ENCODE data around the gene CD47. TPM values are rescaled to one million over a fixed set of nuclear protein-coding genes. Genes with fewer than 3 reads are reported as not detected.
A peak's percentile ranks its signal among the peaks of the same experiment; 100 is the strongest.

CD47 gene
- total and polyA plus RNA-seq, 8 donors, result 15.9 to 154 (median 79.9) TPM

DNA sequence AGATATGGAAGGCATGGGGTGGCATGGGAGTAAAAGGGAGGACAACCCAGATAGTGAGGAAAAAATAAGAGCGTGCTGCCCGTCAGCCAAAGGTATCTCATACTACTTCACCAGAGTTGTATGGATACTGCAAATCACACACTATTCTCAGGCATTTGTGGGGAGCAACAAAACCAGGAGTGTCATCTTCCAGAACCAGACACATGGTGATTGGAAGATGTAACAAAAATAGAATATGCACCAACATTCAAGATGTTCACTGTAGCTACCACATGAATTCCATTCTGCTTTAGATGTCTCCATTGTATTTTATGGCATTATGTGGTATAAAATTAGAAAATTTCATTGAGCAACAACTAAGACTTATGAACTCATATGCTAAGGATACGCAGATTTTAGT, 34.9 kb downstream of the CD47 start:
- Histone ChIP-seq H3K27me3 (no peaks in the 10 kb centered on the region), H3K36me3 (peaks cover 0 to 81% (median 57%) of the 10 kb centered on the region in 4 donors), H3K4me3 (no peak overlapping the region), H3K27ac (no peak overlapping the region), H3K4me1 (peaks cover 0 to 20% (median 8%) of the 10 kb centered on the region in 4 donors), H3K9me3 (no peaks in the 10 kb centered on the region)
- 88 to 100% (median 99%) methylated on average over 3 of the region's 3 CpGs for WGBS, 5 donors
- DNase-seq, result no peak
- TF ChIP-seq, protein P1, sequence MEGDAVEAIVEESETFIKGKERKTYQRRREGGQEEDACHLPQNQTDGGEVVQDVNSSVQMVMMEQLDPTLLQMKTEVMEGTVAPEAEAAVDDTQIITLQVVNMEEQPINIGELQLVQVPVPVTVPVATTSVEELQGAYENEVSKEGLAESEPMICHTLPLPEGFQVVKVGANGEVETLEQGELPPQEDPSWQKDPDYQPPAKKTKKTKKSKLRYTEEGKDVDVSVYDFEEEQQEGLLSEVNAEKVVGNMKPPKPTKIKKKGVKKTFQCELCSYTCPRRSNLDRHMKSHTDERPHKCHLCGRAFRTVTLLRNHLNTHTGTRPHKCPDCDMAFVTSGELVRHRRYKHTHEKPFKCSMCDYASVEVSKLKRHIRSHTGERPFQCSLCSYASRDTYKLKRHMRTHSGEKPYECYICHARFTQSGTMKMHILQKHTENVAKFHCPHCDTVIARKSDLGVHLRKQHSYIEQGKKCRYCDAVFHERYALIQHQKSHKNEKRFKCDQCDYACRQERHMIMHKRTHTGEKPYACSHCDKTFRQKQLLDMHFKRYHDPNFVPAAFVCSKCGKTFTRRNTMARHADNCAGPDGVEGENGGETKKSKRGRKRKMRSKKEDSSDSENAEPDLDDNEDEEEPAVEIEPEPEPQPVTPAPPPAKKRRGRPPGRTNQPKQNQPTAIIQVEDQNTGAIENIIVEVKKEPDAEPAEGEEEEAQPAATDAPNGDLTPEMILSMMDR (IDR thresholded peaks at IDR 0.05), result no peak
- TF ChIP-seq POLR2A (IDR thresholded peaks at IDR 0.05), result no peak
- no peak for TF ChIP-seq POLR2AphosphoS5 (IDR thresholded peaks at IDR 0.05)
- intact Hi-C loops (cut with DNase I; ENCODE audit: low total_unique reads), result no loop called here

DNA sequence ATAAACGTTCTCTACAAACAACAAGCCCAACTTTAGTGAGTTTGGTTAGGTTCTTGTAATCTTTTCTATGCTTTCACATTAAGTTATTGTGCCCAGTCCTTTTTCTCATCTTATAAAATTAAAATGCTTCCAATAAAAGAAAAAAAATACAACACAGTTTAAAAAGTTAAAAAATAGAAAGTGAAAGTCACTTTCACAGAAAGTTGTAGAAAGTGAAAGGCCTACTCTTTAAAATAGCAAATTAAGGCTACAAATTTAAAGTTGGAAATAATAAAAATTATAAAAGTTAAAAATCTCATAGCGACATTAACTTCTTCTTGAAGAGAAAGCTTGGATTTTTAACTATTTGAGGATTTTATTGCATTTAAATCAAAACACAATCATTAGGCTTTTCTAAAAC, 35.9 kb downstream of the CD47 start:
- intact Hi-C loops (cut with DNase I; ENCODE audit: low total_unique reads), result no loop called here
- H3K4me1 ChIP-seq, result peaks cover 0 to 20% (median 8%) of the 10 kb centered on the region in 4 donors
- WGBS, 5 donors, result 85 to 95% (median 90%) methylated on average over 2 of the region's 2 CpGs
- DNase-seq, result no peak
- no peak overlapping the region for H3K27ac ChIP-seq
- no peak overlapping the region for H3K4me3 ChIP-seq
- H3K9me3 ChIP-seq, result no peaks in the 10 kb centered on the region
- H3K36me3 ChIP-seq, result peaks cover 0 to 76% (median 54%) of the 10 kb centered on the region in 4 donors
- TF ChIP-seq EP300 (IDR thresholded peaks at IDR 0.05) (no peak), POLR2A (IDR thresholded peaks at IDR 0.05) (no peak), POLR2AphosphoS5 (IDR thresholded peaks at IDR 0.05) (no peak)
- TF ChIP-seq, protein P1 (IDR thresholded peaks at IDR 0.05), result no peak
- no peaks in the 10 kb centered on the region for H3K27me3 ChIP-seq

DNA sequence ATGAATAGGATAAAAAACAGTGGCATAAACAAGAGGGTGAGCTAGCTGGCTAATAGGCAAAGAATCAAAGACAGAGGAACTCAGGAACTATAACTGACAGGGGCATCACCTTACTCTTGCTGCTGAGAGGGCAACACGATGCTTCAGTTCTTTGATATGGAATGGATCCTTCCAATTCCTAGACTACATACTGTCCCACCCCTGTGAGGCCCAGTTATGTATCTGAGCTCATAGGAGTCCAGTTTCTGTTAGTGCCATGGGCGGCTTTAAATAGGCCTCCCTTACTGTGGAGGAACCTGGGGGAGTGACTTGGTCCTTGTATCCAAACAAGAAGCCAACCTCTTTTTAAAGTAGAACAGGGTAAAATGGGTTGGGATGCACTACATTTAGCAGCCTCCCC, 37.3 kb downstream of the CD47 start:
- WGBS, 5 donors, result 69 to 91% (median 75%) methylated on average over 2 of the region's 2 CpGs
- intact Hi-C loops (cut with DNase I; ENCODE audit: low total_unique reads), result no loop called here
- peak overlapping the region in 4 of 5 donors; percentile 25 to 73 (median 44) for H3K27ac ChIP-seq

DNA sequence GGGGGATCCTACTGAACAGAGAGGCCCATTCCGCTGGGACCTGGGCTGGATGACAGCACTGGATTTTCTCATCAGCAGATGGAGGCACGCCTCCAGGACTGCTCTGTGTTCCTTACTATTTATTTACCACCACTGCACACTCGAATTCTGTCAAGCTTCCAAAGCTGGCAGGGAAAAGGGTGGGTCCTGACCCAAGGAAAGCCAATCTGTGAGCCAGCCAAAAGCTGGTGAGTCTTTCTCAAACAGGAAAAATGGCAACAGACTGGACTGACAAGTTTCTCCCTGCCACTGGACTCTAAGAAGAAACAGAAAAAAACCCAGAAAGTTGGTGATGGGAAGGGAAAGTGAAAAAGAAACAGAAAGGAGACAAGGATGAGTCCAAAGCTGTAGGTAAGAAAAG, 37.8 kb downstream of the CD47 start:
- peak overlapping the region in 3 of 5 donors; percentile 25 to 57 (median 30) for H3K27ac ChIP-seq
- no peaks in the 10 kb centered on the region for H3K9me3 ChIP-seq
- intact Hi-C loops (cut with DNase I; ENCODE audit: low total_unique reads), result no loop called here
- no peak overlapping the region for H3K4me3 ChIP-seq
- TF ChIP-seq, protein P1 (IDR thresholded peaks at IDR 0.05), result no peak
- TF ChIP-seq POLR2AphosphoS5 (IDR thresholded peaks at IDR 0.05), result peak in 2 of 3 donors; percentile 19 to 64
- TF ChIP-seq POLR2A (IDR thresholded peaks at IDR 0.05), result no peak
- TF ChIP-seq EP300 (IDR thresholded peaks at IDR 0.05), result no peak
- DNase-seq, result peak in 1 of 2 donors; percentile 86
- H3K36me3 ChIP-seq, result peaks cover 0 to 62% (median 47%) of the 10 kb centered on the region in 4 donors
- H3K27me3 ChIP-seq, result no peaks in the 10 kb centered on the region
- peaks cover 0 to 20% (median 8%) of the 10 kb centered on the region in 4 donors for H3K4me1 ChIP-seq
- 30 to 49% (median 33%) methylated on average over 3 of the region's 3 CpGs for WGBS, 5 donors

More for the DNA sequence above, 37.3 kb downstream of the CD47 start:
- no peak overlapping the region for H3K4me3 ChIP-seq
- DNase-seq, result no peak
- H3K36me3 ChIP-seq, result peaks cover 0 to 66% (median 51%) of the 10 kb centered on the region in 4 donors
- H3K27me3 ChIP-seq, result no peaks in the 10 kb centered on the region
- peaks cover 0 to 20% (median 8%) of the 10 kb centered on the region in 4 donors for H3K4me1 ChIP-seq
- TF ChIP-seq, protein P1 (IDR thresholded peaks at IDR 0.05), result no peak
- TF ChIP-seq POLR2A (IDR thresholded peaks at IDR 0.05) (no peak), EP300 (IDR thresholded peaks at IDR 0.05) (no peak), POLR2AphosphoS5 (IDR thresholded peaks at IDR 0.05) (no peak)
- H3K9me3 ChIP-seq, result no peaks in the 10 kb centered on the region

All from stomach (tissue), 9 donors.